Mesenchymal stem cell (in vitro differentiated cells and primary cell): ENCODE measurements around the gene GNA15. TPM values are rescaled to one million over a fixed set of nuclear protein-coding genes. Genes with fewer than 3 reads are reported as not detected.
"Not testable (repeated sequence)": the region's sequence is repeated elsewhere in the genome, so short reads cannot be mapped to it uniquely, and the experiment has no call there.

Experiments
- DNase-seq: peaks from one replicate; pipeline ENCODE4 v3.0.0-alpha.2; 2013
- H2AFZ ChIP-seq: one replicate; pipeline ENCODE4 v1.6.1; 2013; ENCODE audit warnings: low read depth, mild to moderate bottlenecking, control low read depth, inconsistent platforms, low read length, moderate library complexity
- H2AK5ac ChIP-seq: 2 replicates; pipeline ENCODE4 v1.6.1; 2013; ENCODE audit warnings: low read length, moderate library complexity, mild to moderate bottlenecking, inconsistent platforms; ENCODE audit not compliant: severe bottlenecking
- H2BK120ac ChIP-seq: one replicate; pipeline ENCODE4 v1.6.1; 2013; ENCODE audit warnings: low read depth, mild to moderate bottlenecking, inconsistent platforms, low read length, moderate library complexity
- H2BK12ac ChIP-seq, 2 experiments: one replicate each; pipeline ENCODE4 v1.6.1; 2013; ENCODE audit warnings: inconsistent platforms in 2 of 2, low read length in 2 of 2, mild to moderate bottlenecking in 2 of 2, moderate library complexity in 2 of 2, control low read depth in 1 of 2
- H2BK15ac ChIP-seq: one replicate; pipeline ENCODE4 v1.6.1; 2013; ENCODE audit warnings: mild to moderate bottlenecking, low read depth, inconsistent platforms; ENCODE audit not compliant: poor library complexity, severe bottlenecking
- H2BK5ac ChIP-seq: 2 replicates; pipeline ENCODE4 v1.6.1; 2013; ENCODE audit warnings: low read depth, mild to moderate bottlenecking, low read length, control low read depth, inconsistent platforms; ENCODE audit not compliant: poor library complexity, severe bottlenecking
- H3K14ac ChIP-seq, 2 experiments: one replicate each; pipeline ENCODE4 v1.6.1; 2013; ENCODE audit warnings: inconsistent platforms in 2 of 2, low read length in 2 of 2, control low read depth in 1 of 2, mild to moderate bottlenecking in 1 of 2, moderate library complexity in 1 of 2
- H3K18ac ChIP-seq, 2 experiments: one replicate each; pipeline ENCODE4 v1.6.1; 2013; ENCODE audit warnings: inconsistent platforms in 2 of 2, low read length in 2 of 2, control low read depth in 1 of 2, low read depth in 1 of 2, mild to moderate bottlenecking in 1 of 2
- H3K23ac ChIP-seq, 2 experiments: one replicate each; pipeline ENCODE4 v1.6.1; 2013; ENCODE audit warnings: inconsistent platforms in 2 of 2, low read length in 2 of 2, mild to moderate bottlenecking in 2 of 2, moderate library complexity in 2 of 2, control low read depth in 1 of 2
- H3K27ac ChIP-seq: 2 replicates; pipeline ENCODE4 v1.5.1; 2013; ENCODE audit warnings: mild to moderate bottlenecking, moderate library complexity, low read length, control low read depth, inconsistent platforms; ENCODE audit not compliant: poor library complexity, severe bottlenecking
- H3K27me3 ChIP-seq, 2 experiments: 2 replicates each; pipeline versions ENCODE4 v1.6.1 to v1.7.0; 2013; ENCODE audit warnings: low read length in 2 of 2, mild to moderate bottlenecking in 2 of 2, moderate library complexity in 2 of 2, control low read depth in 1 of 2, inconsistent platforms in 1 of 2; ENCODE audit not compliant: control insufficient read depth in 1 of 2, insufficient read depth in 1 of 2
- H3K36me3 ChIP-seq, 2 experiments: 2 replicates each; pipeline versions ENCODE4 v1.6.1 to v1.7.0; 2013; ENCODE audit warnings: low read length in 2 of 2, control low read depth in 1 of 2, inconsistent platforms in 1 of 2, low read depth in 1 of 2, mild to moderate bottlenecking in 1 of 2; ENCODE audit not compliant: insufficient read depth in 2 of 2, control insufficient read depth in 1 of 2
- H3K4ac ChIP-seq, 2 experiments: one replicate each; pipeline ENCODE4 v1.6.1; 2013; ENCODE audit warnings: inconsistent platforms in 2 of 2, low read length in 2 of 2, mild to moderate bottlenecking in 2 of 2, moderate library complexity in 2 of 2, control low read depth in 1 of 2, low read depth in 1 of 2
- H3K4me1 ChIP-seq: 2 replicates; pipeline ENCODE4 v1.6.1; 2013; ENCODE audit warnings: low read depth, low read length, control low read depth; ENCODE audit not compliant: control insufficient read depth, insufficient read depth
- H3K4me2 ChIP-seq: 2 replicates; pipeline ENCODE4 v1.6.1; 2013; ENCODE audit warnings: low read length, mild to moderate bottlenecking, inconsistent platforms; ENCODE audit not compliant: poor library complexity, severe bottlenecking
- H3K4me3 ChIP-seq, 2 experiments: 2 replicates each; pipeline versions ENCODE4 v1.5.1 to v1.7.0; 2013; ENCODE audit warnings: low read length in 2 of 2, mild to moderate bottlenecking in 2 of 2, control low read depth in 1 of 2, low read depth in 1 of 2; ENCODE audit not compliant: insufficient read depth in 1 of 2
- H3K79me1 ChIP-seq: replicated peaks from 2 replicates; pipeline ENCODE4 v1.6.1; 2013; ENCODE audit warnings: mild to moderate bottlenecking, control low read depth, low read length, inconsistent platforms; ENCODE audit not compliant: poor library complexity, severe bottlenecking
- H3K9ac ChIP-seq: 2 replicates; pipeline ENCODE4 v1.7.0; 2013; ENCODE audit warnings: mild to moderate bottlenecking, low read length, moderate library complexity
- H3K9me3 ChIP-seq: 2 replicates; pipeline ENCODE4 v1.7.0; 2013; ENCODE audit warnings: mild to moderate bottlenecking, low read length; ENCODE audit not compliant: control insufficient read depth
- H4K8ac ChIP-seq: one replicate; pipeline ENCODE4 v1.6.1; 2013; ENCODE audit warnings: inconsistent platforms, mild to moderate bottlenecking, low read length, moderate library complexity
- H4K91ac ChIP-seq: one replicate; pipeline ENCODE4 v1.6.1; 2013; ENCODE audit warnings: mild to moderate bottlenecking, low read length, inconsistent platforms
- WGBS: methylation state at CpG from one replicate; pipeline ENCODE4 v1.1.7; 2013; ENCODE audit warnings: mixed read lengths; 5-methylcytosine and 5-hydroxymethylcytosine counted together
- polyA plus RNA-seq, 2 experiments: library from polyadenylated mRNA; stranded (reverse); fragments of 200-250 nt; gene quantifications; one replicate each; pipeline ENCODE4 v1.2.3, GENCODE V29; 2013

The GNA15 gene, protein sequence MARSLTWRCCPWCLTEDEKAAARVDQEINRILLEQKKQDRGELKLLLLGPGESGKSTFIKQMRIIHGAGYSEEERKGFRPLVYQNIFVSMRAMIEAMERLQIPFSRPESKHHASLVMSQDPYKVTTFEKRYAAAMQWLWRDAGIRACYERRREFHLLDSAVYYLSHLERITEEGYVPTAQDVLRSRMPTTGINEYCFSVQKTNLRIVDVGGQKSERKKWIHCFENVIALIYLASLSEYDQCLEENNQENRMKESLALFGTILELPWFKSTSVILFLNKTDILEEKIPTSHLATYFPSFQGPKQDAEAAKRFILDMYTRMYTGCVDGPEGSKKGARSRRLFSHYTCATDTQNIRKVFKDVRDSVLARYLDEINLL
- polyA plus RNA-seq (2013, experiment 1 of 2): 0.03 TPM
- polyA plus RNA-seq (2013, experiment 2 of 2): 0.03 TPM

DNA sequence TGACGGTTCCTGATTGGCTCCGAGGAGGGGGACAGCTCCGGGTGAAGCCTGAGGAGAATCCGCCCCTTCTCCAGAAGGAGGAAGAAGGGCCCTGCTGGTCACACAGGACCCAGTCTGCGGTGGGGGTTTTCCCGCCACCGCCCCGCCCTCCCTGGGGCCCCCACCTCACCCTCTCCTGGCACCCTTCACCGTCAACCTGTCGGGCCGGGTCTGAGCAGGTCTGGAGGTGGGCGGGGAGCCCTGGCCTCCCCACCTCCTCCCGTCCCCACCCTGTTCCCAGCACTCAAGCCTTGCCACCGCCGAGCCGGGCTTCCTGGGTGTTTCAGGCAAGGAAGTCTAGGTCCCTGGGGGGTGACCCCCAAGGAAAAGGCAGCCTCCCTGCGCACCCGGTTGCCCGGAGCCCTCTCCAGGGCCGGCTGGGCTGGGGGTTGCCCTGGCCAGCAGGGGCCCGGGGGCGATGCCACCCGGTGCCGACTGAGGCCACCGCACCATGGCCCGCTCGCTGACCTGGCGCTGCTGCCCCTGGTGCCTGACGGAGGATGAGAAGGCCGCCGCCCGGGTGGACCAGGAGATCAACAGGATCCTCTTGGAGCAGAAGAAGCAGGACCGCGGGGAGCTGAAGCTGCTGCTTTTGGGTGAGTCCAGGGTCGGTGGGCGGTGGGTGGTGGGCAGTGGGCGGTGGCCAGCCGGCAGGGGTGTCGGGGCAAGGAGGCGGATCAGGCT lies at the start of gene GNA15:
TSS of gene GNA15 (plus strand) at position 73 of the 723 bp plus-strand sequence. CDS start at position 491, 418 bp downstream.
- H3K9ac ChIP-seq: peak within 1 kb of the TSS; percentile 38
- no peak within 1 kb of the TSS for H3K4ac ChIP-seq
- H3K18ac ChIP-seq: no peak within 1 kb of the TSS
- no peak within 1 kb of the TSS for H2AFZ ChIP-seq
- H2BK12ac ChIP-seq: peak within 1 kb of the TSS in 1 of 2 experiments; percentile 52
- no peaks in the 10 kb centered on the region for H3K27me3 ChIP-seq
- H2AK5ac ChIP-seq: no peak within 1 kb of the TSS
- H2BK120ac ChIP-seq: no peak within 1 kb of the TSS
- peak within 1 kb of the TSS in 1 of 2 experiments; percentile 7 for H3K14ac ChIP-seq
- H3K4me2 ChIP-seq: no peak within 1 kb of the TSS
- H2BK15ac ChIP-seq: no peak within 1 kb of the TSS
- no peak within 1 kb of the TSS for H3K27ac ChIP-seq
- H4K8ac ChIP-seq: no peak within 1 kb of the TSS
- H3K79me1 ChIP-seq: no peaks in the 10 kb centered on the region
- no peak for DNase-seq
- no peak within 1 kb of the TSS for H4K91ac ChIP-seq
- no peak within 1 kb of the TSS for H3K23ac ChIP-seq
- peaks cover 9% of the 10 kb centered on the region for H3K9me3 ChIP-seq
- no peak within 1 kb of the TSS for H2BK5ac ChIP-seq
- peaks cover 10% of the 10 kb centered on the region for H3K4me1 ChIP-seq
- peak within 1 kb of the TSS in 1 of 2 experiments; percentile 11 for H3K4me3 ChIP-seq
- no peaks in the 10 kb centered on the region for H3K36me3 ChIP-seq
- 90% methylated on average over 40 of the region's 40 CpGs for WGBS

DNA sequence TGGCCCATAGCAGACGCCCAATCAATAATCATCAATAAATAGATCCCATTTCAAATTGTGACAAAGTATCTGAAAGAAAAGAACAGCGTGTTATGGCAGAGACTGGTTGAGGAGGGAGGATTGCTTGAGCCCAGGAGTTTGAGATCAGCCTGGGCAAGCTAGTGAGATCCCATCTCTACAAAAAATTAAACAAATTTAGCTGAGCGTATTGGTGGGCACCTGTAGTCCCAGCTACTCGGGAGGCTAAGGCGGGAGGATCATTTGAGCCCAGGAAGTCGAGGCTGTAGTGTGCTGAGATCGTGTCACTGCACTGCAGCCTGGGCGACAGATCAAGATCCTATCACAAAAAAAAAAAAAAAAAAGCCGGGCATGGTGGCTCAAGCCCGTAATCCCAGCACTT lies 48.1 kb upstream of the GNA15 start:
- H3K14ac ChIP-seq: no peak overlapping the region
- H3K4ac ChIP-seq: no peak overlapping the region
- 89% methylated on average over 4 of the region's 10 CpGs for WGBS
- no peak overlapping the region for H2BK12ac ChIP-seq
- no peak overlapping the region for H4K91ac ChIP-seq
- no peaks in the 10 kb centered on the region for H3K27me3 ChIP-seq
- no peaks in the 10 kb centered on the region for H3K9me3 ChIP-seq
- no peaks in the 10 kb centered on the region for H3K36me3 ChIP-seq
- H2BK120ac ChIP-seq: no peak overlapping the region
- DNase-seq: no peak
- no peak overlapping the region for H4K8ac ChIP-seq
- no peak overlapping the region for H2AFZ ChIP-seq
- no peak overlapping the region for H3K4me3 ChIP-seq
- no peak overlapping the region for H3K4me2 ChIP-seq
- H3K9ac ChIP-seq: no peak overlapping the region
- H2BK15ac ChIP-seq: no peak overlapping the region
- no peaks in the 10 kb centered on the region for H3K79me1 ChIP-seq
- no peak overlapping the region for H2BK5ac ChIP-seq
- no peak overlapping the region for H3K27ac ChIP-seq
- H2AK5ac ChIP-seq: no peak overlapping the region
- H3K4me1 ChIP-seq: peaks cover 1% of the 10 kb centered on the region
- no peak overlapping the region for H3K23ac ChIP-seq
- no peak overlapping the region for H3K18ac ChIP-seq

DNA sequence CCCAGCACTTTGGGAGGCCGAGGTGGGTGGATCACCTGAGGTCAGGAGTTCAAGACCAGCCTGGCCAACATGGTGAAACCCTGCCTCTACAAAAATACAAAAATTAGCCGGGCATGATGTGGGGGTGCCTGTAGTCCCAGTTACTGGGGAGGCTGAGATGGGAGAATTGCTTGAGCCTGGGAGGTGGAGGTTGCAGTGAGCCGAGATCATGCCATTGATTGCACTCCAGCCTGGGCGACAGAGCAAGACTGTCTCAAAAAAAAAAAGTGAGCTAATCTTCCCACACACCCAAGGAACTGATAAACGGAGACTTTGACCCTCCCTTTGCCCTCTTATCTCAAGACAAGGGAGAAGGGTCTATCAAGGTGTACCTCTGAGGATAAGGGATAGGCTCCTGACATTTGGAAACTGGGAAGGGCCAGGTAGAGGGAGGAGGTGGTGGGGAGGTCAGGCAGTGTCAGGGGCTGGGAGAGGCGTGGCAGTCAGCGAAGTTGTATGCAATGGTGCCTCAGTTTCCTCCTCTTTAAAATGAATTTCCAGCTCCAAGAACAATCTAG lies 46.5 kb upstream of the GNA15 start:
- H3K14ac ChIP-seq, H2BK15ac ChIP-seq, H3K18ac ChIP-seq, H4K91ac ChIP-seq, H2BK120ac ChIP-seq, H3K79me1 ChIP-seq, H3K4me1 ChIP-seq, H2BK5ac ChIP-seq, H3K9ac ChIP-seq, H3K4ac ChIP-seq, H2AFZ ChIP-seq, H3K4me2 ChIP-seq, H3K23ac ChIP-seq, H3K27ac ChIP-seq, H4K8ac ChIP-seq, H3K4me3 ChIP-seq, H2AK5ac ChIP-seq, H3K27me3 ChIP-seq, DNase-seq, H3K9me3 ChIP-seq, H2BK12ac ChIP-seq, H3K36me3 ChIP-seq: not testable (repeated sequence)
- 100% methylated on average over 2 of the region's 7 CpGs for WGBS
